ENCODE results near the gene PCDHB4. TPM values are rescaled to one million over a fixed set of nuclear protein-coding genes. Genes with fewer than 3 reads are reported as not detected.
"Not testable (repeated sequence)": the region's sequence is repeated elsewhere in the genome, so short reads cannot be mapped to it uniquely, and the experiment has no call there.

The PCDHB4 gene
- total and polyA plus RNA-seq, 2 donors from 2014 or later: 0.90 to 5.8 TPM

- Histone ChIP-seq H3K36me3 (ENCODE audit: control insufficient read depth in 2 of 3, insufficient read depth in 3 of 3, low read length in 3 of 3) (no peaks in the 10 kb centered on the region), H3K4me3 (ENCODE audit: low read length in 3 of 3) (no peak overlapping the region), H3K9me3 (ENCODE audit: control insufficient read depth in 2 of 3, insufficient read depth in 1 of 3, low read length in 3 of 3) (peaks cover 0 to 12% (median 3%) of the 10 kb centered on the region in 3 donors), H3K27me3 (ENCODE audit: control insufficient read depth, insufficient read depth, low read length) (no peaks in the 10 kb centered on the region), H3K4me1 (ENCODE audit: control insufficient read depth in 2 of 3, insufficient read depth in 2 of 3, low read depth in 1 of 3, low read length in 3 of 3) (no peaks in the 10 kb centered on the region), H3K27ac (ENCODE audit: low read depth in 2 of 2, low read length in 2 of 2) (no peak overlapping the region), H3K9ac (ENCODE audit: low read length in 3 of 3) (no peak overlapping the region)
- DNase-seq: no peak
- intact Hi-C loops (cut with DNase I): no loop called here
- FAIRE-seq: no peak
- TF ChIP-seq CTCF (IDR thresholded peaks at IDR 0.05; ENCODE audit: borderline replicate concordance, extremely low read depth, insufficient read depth): no peak
Observed at GRCh38 chr5:141127305-141127704, 5.7 kb downstream of the PCDHB4 start.

GRCh38 chr5:141135030-141135717 lies 13.6 kb downstream of the PCDHB4 start, which contains the start of gene PCDHB5:
TSS of gene PCDHB5 (plus strand) at chr5:141135206. CDS start at chr5:141135435, 229 bp downstream.
- peak; percentile 13 for TF ChIP-seq CTCF (IDR thresholded peaks at IDR 0.05; ENCODE audit: borderline replicate concordance, extremely low read depth, insufficient read depth)
- Histone ChIP-seq H3K4me3 (ENCODE audit: low read length in 3 of 3) (peak within 1 kb of the TSS; percentile 64 to 74 (median 68)), H3K4me1 (ENCODE audit: control insufficient read depth in 2 of 3, insufficient read depth in 2 of 3, low read depth in 1 of 3, low read length in 3 of 3) (no peaks in the 10 kb centered on the region), H3K27me3 (ENCODE audit: control insufficient read depth, insufficient read depth, low read length) (no peaks in the 10 kb centered on the region), H3K9ac (ENCODE audit: low read length in 3 of 3) (peak within 1 kb of the TSS in 2 of 3 donors; percentile 45 to 68), H3K36me3 (ENCODE audit: control insufficient read depth in 2 of 3, insufficient read depth in 3 of 3, low read length in 3 of 3) (no peaks in the 10 kb centered on the region), H3K27ac (ENCODE audit: low read depth in 2 of 2, low read length in 2 of 2) (no peak within 1 kb of the TSS), H3K9me3 (ENCODE audit: control insufficient read depth in 2 of 3, insufficient read depth in 1 of 3, low read length in 3 of 3) (peaks cover 0 to 32% (median 13%) of the 10 kb centered on the region in 3 donors)
- DNase-seq (peak in 3 of 5 donors; percentile 17 to 51 (median 34)), FAIRE-seq (no peak)
- intact Hi-C loops (cut with DNase I): no loop called here

- no peaks in the 10 kb centered on the region for H3K36me3 ChIP-seq (ENCODE audit: control insufficient read depth in 2 of 3, insufficient read depth in 3 of 3, low read length in 3 of 3)
- TF ChIP-seq CTCF (IDR thresholded peaks at IDR 0.05; ENCODE audit: borderline replicate concordance, extremely low read depth, insufficient read depth): no peak
- peaks cover 0 to 32% (median 13%) of the 10 kb centered on the region in 3 donors for H3K9me3 ChIP-seq (ENCODE audit: control insufficient read depth in 2 of 3, insufficient read depth in 1 of 3, low read length in 3 of 3)
- H3K27me3 ChIP-seq (ENCODE audit: control insufficient read depth, insufficient read depth, low read length): no peaks in the 10 kb centered on the region
- H3K4me3 ChIP-seq (ENCODE audit: low read length in 3 of 3): peak overlapping the region; percentile 64 to 74 (median 68)
- no peak for DNase-seq
- FAIRE-seq: no peak
- no peaks in the 10 kb centered on the region for H3K4me1 ChIP-seq (ENCODE audit: control insufficient read depth in 2 of 3, insufficient read depth in 2 of 3, low read depth in 1 of 3, low read length in 3 of 3)
- intact Hi-C loops (cut with DNase I): no loop called here
- H3K9ac ChIP-seq (ENCODE audit: low read length in 3 of 3): peak overlapping the region in 2 of 3 donors; percentile 18 to 68
- H3K27ac ChIP-seq (ENCODE audit: low read depth in 2 of 2, low read length in 2 of 2): no peak overlapping the region
Observed at GRCh38 chr5:141135718-141136266, 14.2 kb downstream of the PCDHB4 start.

GRCh38 chr5:141137346-141137745 lies 15.7 kb downstream of the PCDHB4 start:
- H3K27ac ChIP-seq (ENCODE audit: low read depth in 2 of 2, low read length in 2 of 2); H3K9ac ChIP-seq (ENCODE audit: low read length in 3 of 3); H3K27me3 ChIP-seq (ENCODE audit: control insufficient read depth, insufficient read depth, low read length); H3K4me3 ChIP-seq (ENCODE audit: low read length in 3 of 3); H3K4me1 ChIP-seq (ENCODE audit: control insufficient read depth in 2 of 3, insufficient read depth in 2 of 3, low read depth in 1 of 3, low read length in 3 of 3); H3K36me3 ChIP-seq (ENCODE audit: control insufficient read depth in 2 of 3, insufficient read depth in 3 of 3, low read length in 3 of 3); FAIRE-seq; intact Hi-C loops (cut with DNase I): not testable (repeated sequence)
- peak in 1 of 5 donors; percentile 52 for DNase-seq
- H3K9me3 ChIP-seq (ENCODE audit: control insufficient read depth in 2 of 3, insufficient read depth in 1 of 3, low read length in 3 of 3): peaks cover 0 to 29% (median 13%) of the 10 kb centered on the region in 3 donors

Measured in kidney (tissue), 14 donors.